Neural cell (in vitro differentiated cells): ENCODE data around the gene GPD1. TPM values are rescaled to one million over a fixed set of nuclear protein-coding genes. Genes with fewer than 3 reads are reported as not detected.

Experiments
- H2AFZ ChIP-seq: fragments of 200-600, 300-800 bp; sonication (generic), shearing (Covaris generic); 2 replicates; pipeline ENCODE4 v1.6.0; 2014; ENCODE audit warnings: low read depth, mild to moderate bottlenecking, antibody characterized with exemption, low read length, moderate library complexity
- H3F3A ChIP-seq: fragments of 200-600 bp; shearing (Covaris generic); 2 replicates; pipeline ENCODE4 v1.6.1; 2016; ENCODE audit warnings: mild to moderate bottlenecking, moderate library complexity, mixed read lengths, antibody characterized with exemption, low read length; ENCODE audit not compliant: insufficient read depth, poor library complexity, severe bottlenecking
- H3K27ac ChIP-seq: fragments of 200-600, 300-800 bp; sonication (generic), shearing (Covaris generic); 2 replicates; pipeline ENCODE4 v1.5.1; 2014; ENCODE audit warnings: mild to moderate bottlenecking, low read length, moderate library complexity
- H3K27me3 ChIP-seq: fragments of 300-800, 200-600 bp; sonication (generic), shearing (Covaris generic); 2 replicates; pipeline ENCODE4 v1.6.0; 2014; ENCODE audit warnings: mild to moderate bottlenecking, low read depth, low read length, moderate library complexity; ENCODE audit not compliant: insufficient read depth
- H3K36me3 ChIP-seq: fragments of 300-800, 200-600 bp; sonication (generic), shearing (Covaris generic); 2 replicates; pipeline ENCODE4 v1.5.1; 2014; ENCODE audit warnings: mild to moderate bottlenecking, antibody characterized with exemption, low read length, moderate library complexity; ENCODE audit not compliant: insufficient read depth
- H3K4me2 ChIP-seq: fragments of 300-800, 200-600 bp; sonication (generic), shearing (Covaris generic); 2 replicates; pipeline ENCODE4 v1.6.0; 2014; ENCODE audit warnings: mild to moderate bottlenecking, low read length
- H3K4me3 ChIP-seq: fragments of 300-800, 200-600 bp; sonication (generic), shearing (Covaris generic); 2 replicates; pipeline ENCODE4 v1.5.1; 2014; ENCODE audit warnings: mild to moderate bottlenecking, low read length, moderate library complexity
- H3K79me2 ChIP-seq: fragments of 200-600 bp; shearing (Covaris generic); replicated peaks from 2 replicates; pipeline ENCODE4 v1.6.0; 2014; ENCODE audit warnings: mild to moderate bottlenecking, low read length, moderate library complexity; ENCODE audit not compliant: insufficient read depth
- H3K9ac ChIP-seq: fragments of 300-800, 200-600 bp; sonication (generic), shearing (Covaris generic); 2 replicates; pipeline ENCODE4 v1.6.1; 2016; ENCODE audit warnings: mild to moderate bottlenecking, low read length, mixed read lengths
- H3K9me2 ChIP-seq: fragments of 200-600 bp; shearing (Covaris generic); 2 replicates; pipeline ENCODE4 v1.6.1; 2016; ENCODE audit warnings: mild to moderate bottlenecking, low read length, mixed read lengths; ENCODE audit not compliant: insufficient read depth
- H3K9me3 ChIP-seq: fragments of 200-600, 300-800 bp; sonication (generic), shearing (Covaris generic); 2 replicates; pipeline ENCODE4 v1.6.1; 2016; ENCODE audit warnings: mild to moderate bottlenecking, mixed run types, low read length, moderate library complexity, mixed read lengths
- H4K20me1 ChIP-seq: fragments of 200-600 bp; shearing (Covaris generic); 2 replicates; pipeline ENCODE4 v1.6.1; 2016; ENCODE audit warnings: mild to moderate bottlenecking, mixed run types; ENCODE audit not compliant: insufficient read depth
- CTCF ChIP-seq: fragments of 450-650 bp; IDR thresholded peaks from 2 replicates; pipeline ENCODE4 v1.5.1; 2014; ENCODE audit warnings: antibody characterized with exemption, mild to moderate bottlenecking, moderate library complexity; ENCODE audit not compliant: poor library complexity, severe bottlenecking
- EP300 ChIP-seq: fragments of 450-650 bp; conservative IDR thresholded peaks from 2 replicates; pipeline ENCODE4 v1.6.1; 2014; ENCODE audit warnings: antibody characterized with exemption, mild to moderate bottlenecking, moderate library complexity; ENCODE audit not compliant: poor library complexity, severe bottlenecking
- EZH2 ChIP-seq: fragments of 200-600, 300-800 bp; shearing (Covaris generic), sonication (generic); IDR thresholded peaks from 2 replicates; pipeline ENCODE4 v1.6.1; 2014; ENCODE audit warnings: antibody characterized with exemption, low read length, borderline replicate concordance, mild to moderate bottlenecking; ENCODE audit not compliant: insufficient read depth, poor library complexity, severe bottlenecking
- MXI1 ChIP-seq: fragments of 450-650 bp; conservative IDR thresholded peaks from 2 replicates; pipeline ENCODE4 v1.6.1; 2014; ENCODE audit warnings: antibody characterized with exemption, mild to moderate bottlenecking; ENCODE audit not compliant: poor library complexity, severe bottlenecking
- POLR2AphosphoS5 ChIP-seq: IDR thresholded peaks from 2 replicates; pipeline ENCODE4 v1.6.1; 2012
- RAD21 ChIP-seq: fragments of 450-650 bp; conservative IDR thresholded peaks from 2 replicates; pipeline ENCODE4 v1.6.1; 2014; ENCODE audit warnings: antibody characterized with exemption, mild to moderate bottlenecking, moderate library complexity
- REST ChIP-seq: IDR thresholded peaks from 2 replicates; pipeline ENCODE4 v1.6.1; 2012; ENCODE audit warnings: borderline replicate concordance
- SMC3 ChIP-seq: fragments of 450-650 bp; conservative IDR thresholded peaks from 2 replicates; pipeline ENCODE4 v1.6.1; 2014; ENCODE audit warnings: antibody characterized with exemption, mild to moderate bottlenecking, moderate library complexity; ENCODE audit not compliant: poor library complexity
- TAF1 ChIP-seq: IDR thresholded peaks from 2 replicates; pipeline ENCODE4 v1.6.1; 2012; ENCODE audit warnings: low read depth
- polyA plus RNA-seq: library from polyadenylated mRNA; depleted of rRNA; stranded (reverse); fragments of >200 nt; gene quantifications from 2 replicates; pipeline ENCODE4 v1.2.3, GENCODE V29; 2014

Gene GPD1
- polyA plus RNA-seq, 1 donor from 2014 or later, result 1.5 TPM

DNA sequence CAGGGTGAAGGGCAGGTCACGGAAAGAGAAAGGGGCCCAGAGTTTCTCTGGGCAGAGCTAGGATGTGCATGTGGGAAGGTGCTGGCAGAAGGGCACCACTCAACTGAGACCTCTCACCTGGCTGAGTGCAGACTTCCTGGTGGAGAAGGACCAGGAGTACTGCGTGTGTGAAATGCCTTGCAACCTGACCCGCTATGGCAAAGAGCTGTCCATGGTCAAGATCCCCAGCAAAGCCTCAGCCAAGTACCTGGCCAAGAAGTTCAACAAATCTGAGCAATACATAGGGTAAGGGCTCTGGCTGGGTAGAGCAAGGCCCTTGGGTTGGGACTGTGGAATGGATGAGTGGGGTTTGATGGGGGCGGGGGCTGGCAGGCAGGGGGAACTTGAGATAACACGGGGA lies 24.0 kb upstream of the GPD1 start:
- H3F3A ChIP-seq, result no peaks in the 10 kb centered on the region
- no peaks in the 10 kb centered on the region for H3K9me2 ChIP-seq
- H4K20me1 ChIP-seq, result no peaks in the 10 kb centered on the region
- H3K4me3 ChIP-seq, result no peak overlapping the region
- H2AFZ ChIP-seq, result no peak overlapping the region
- H3K9ac ChIP-seq, result no peak overlapping the region
- H3K27me3 ChIP-seq, result no peaks in the 10 kb centered on the region
- H3K36me3 ChIP-seq, result no peaks in the 10 kb centered on the region
- H3K79me2 ChIP-seq, result peaks cover 6% of the 10 kb centered on the region
- H3K4me2 ChIP-seq, result no peak overlapping the region
- H3K27ac ChIP-seq, result no peak overlapping the region
- TF ChIP-seq SMC3 (no peak), CTCF (no peak), REST (no peak), EZH2 (no peak), RAD21 (no peak)
- H3K9me3 ChIP-seq, result no peaks in the 10 kb centered on the region

DNA sequence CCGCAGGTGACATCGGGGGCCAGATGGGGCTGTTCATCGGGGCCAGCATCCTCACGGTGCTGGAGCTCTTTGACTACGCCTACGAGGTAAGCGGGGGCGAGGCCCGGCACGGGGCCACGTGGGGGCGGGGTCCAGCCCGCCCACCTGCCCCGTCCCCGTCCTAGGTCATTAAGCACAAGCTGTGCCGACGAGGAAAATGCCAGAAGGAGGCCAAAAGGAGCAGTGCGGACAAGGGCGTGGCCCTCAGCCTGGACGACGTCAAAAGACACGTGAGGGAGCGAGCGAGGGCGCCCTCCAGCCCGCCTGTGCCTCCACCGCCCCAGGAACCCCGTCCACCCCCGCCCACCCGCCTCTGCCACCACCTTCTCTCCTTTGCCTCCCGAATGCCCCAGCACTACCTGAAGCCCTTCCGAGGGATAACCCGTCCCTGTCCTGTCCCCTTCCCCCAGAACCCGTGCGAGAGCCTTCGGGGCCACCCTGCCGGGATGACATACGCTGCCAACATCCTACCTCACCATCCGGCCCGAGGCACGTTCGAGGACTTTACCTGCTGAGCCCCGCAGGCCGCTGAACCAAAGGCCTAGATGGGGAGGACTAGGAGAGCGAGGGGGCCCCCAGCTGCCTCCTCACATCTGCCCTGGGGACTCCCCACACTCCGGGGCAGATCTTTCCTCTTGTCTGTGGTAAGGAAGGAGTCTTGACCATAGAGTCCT lies 22.6 kb upstream of the GPD1 start:
- no peaks in the 10 kb centered on the region for H3K9me3 ChIP-seq
- H3K9ac ChIP-seq, result no peak overlapping the region
- no peak overlapping the region for H3K4me2 ChIP-seq
- peaks cover 4% of the 10 kb centered on the region for H3F3A ChIP-seq
- peaks cover 7% of the 10 kb centered on the region for H3K79me2 ChIP-seq
- no peaks in the 10 kb centered on the region for H3K9me2 ChIP-seq
- H3K27ac ChIP-seq, result no peak overlapping the region
- no peaks in the 10 kb centered on the region for H3K27me3 ChIP-seq
- H4K20me1 ChIP-seq, result no peaks in the 10 kb centered on the region
- H3K4me3 ChIP-seq, result no peak overlapping the region
- TF ChIP-seq EZH2 (no peak), MXI1 (no peak), REST (no peak), RAD21 (no peak), POLR2AphosphoS5 (no peak), CTCF (no peak), SMC3 (no peak), EP300 (no peak), TAF1 (no peak)
- H2AFZ ChIP-seq, result no peak overlapping the region
- no peaks in the 10 kb centered on the region for H3K36me3 ChIP-seq
